Stimulated activated CD4-positive, alpha-beta T cell treated with anti-CD3 and anti-CD28 coated beads, Interleukin-2, amount 100 ng/mL, for 48 hours (primary cell): ENCODE measurements around the gene PRKX.
"Not testable (repeated sequence)": the region's sequence is repeated elsewhere in the genome, so short reads cannot be mapped to it uniquely, and the experiment has no call there.

ENCODE experiments used
- DNase-seq, 2 donors: peaks; one replicate each; pipeline ENCODE4 v3.0.0-alpha.2; 2020

Gene PRKX

GRCh38 chrX:3707673-3708274 lies 5.7 kb downstream of the PRKX start:
- DNase-seq, result not testable (repeated sequence)

GRCh38 chrX:3706481-3706880 lies 7.0 kb downstream of the PRKX start:
- DNase-seq, result no peak

- not testable (repeated sequence) for DNase-seq
Measured at GRCh38 chrX:3703251-3703650, 10.2 kb downstream of the PRKX start.

- not testable (repeated sequence) for DNase-seq
Measured at GRCh38 chrX:3702095-3702494, 11.4 kb downstream of the PRKX start.

GRCh38 chrX:3701445-3701928 lies 12.0 kb downstream of the PRKX start:
- not testable (repeated sequence) for DNase-seq

- DNase-seq, result no peak
Measured at GRCh38 chrX:3699821-3700381, 13.5 kb downstream of the PRKX start.

- no peak for DNase-seq
Measured at GRCh38 chrX:3697701-3698279, 15.7 kb downstream of the PRKX start.

- no peak for DNase-seq
Measured at GRCh38 chrX:3697220-3697684, 16.2 kb downstream of the PRKX start.

- no peak for DNase-seq
Measured at GRCh38 chrX:3695536-3695935, 17.9 kb downstream of the PRKX start.

- DNase-seq, result no peak
Measured at GRCh38 chrX:3690140-3690539, 23.3 kb downstream of the PRKX start.

GRCh38 chrX:3683236-3683635 lies 30.2 kb downstream of the PRKX start:
- DNase-seq, result not testable (repeated sequence)

- DNase-seq, result no peak
Measured at GRCh38 chrX:3680459-3680858, 33.0 kb downstream of the PRKX start.

GRCh38 chrX:3679669-3680068 lies 33.8 kb downstream of the PRKX start:
- no peak for DNase-seq

GRCh38 chrX:3678328-3678727 lies 35.1 kb downstream of the PRKX start:
- DNase-seq, result no peak

GRCh38 chrX:3674881-3675280 lies 38.6 kb downstream of the PRKX start:
- no peak for DNase-seq

GRCh38 chrX:3669841-3670475 lies 43.5 kb downstream of the PRKX start:
- no peak for DNase-seq

- no peak for DNase-seq
Measured at GRCh38 chrX:3666975-3667374, 46.5 kb downstream of the PRKX start.

GRCh38 chrX:3664921-3665320 lies 48.5 kb downstream of the PRKX start:
- DNase-seq, result no peak

- DNase-seq, result not testable (repeated sequence)
Measured at GRCh38 chrX:3663576-3664250, 49.7 kb downstream of the PRKX start.

- no peak for DNase-seq
Measured at GRCh38 chrX:3659761-3660160, 53.7 kb downstream of the PRKX start.

- no peak for DNase-seq
Measured at GRCh38 chrX:3655181-3655580, 58.3 kb downstream of the PRKX start.

GRCh38 chrX:3653111-3653510 lies 60.3 kb downstream of the PRKX start:
- no peak for DNase-seq

GRCh38 chrX:3651277-3651676 lies 62.2 kb downstream of the PRKX start:
- no peak for DNase-seq
